AG09309 (cell line): ENCODE measurements around the gene KRTCAP3.

Experiments used
- DNase-seq: peaks from one replicate; pipeline ENCODE4 v3.0.0-alpha.2; 2010; ENCODE audit warnings: low read depth
- H3K4me3 ChIP-seq: 2 replicates; pipeline ENCODE4 v1.5.1; 2011; ENCODE audit warnings: mild to moderate bottlenecking, low read depth, low read length, moderate library complexity; ENCODE audit not compliant: control insufficient read depth
- TF ChIP-seq, protein P1 (sequence below): IDR thresholded peaks from 2 replicates; pipeline ENCODE4 v1.5.1; 2011; ENCODE audit warnings: mild to moderate bottlenecking, low read depth, low read length, inconsistent platforms; ENCODE audit not compliant: insufficient read depth, control insufficient read depth; ENCODE audit errors: missing control alignments

The KRTCAP3 gene

DNA sequence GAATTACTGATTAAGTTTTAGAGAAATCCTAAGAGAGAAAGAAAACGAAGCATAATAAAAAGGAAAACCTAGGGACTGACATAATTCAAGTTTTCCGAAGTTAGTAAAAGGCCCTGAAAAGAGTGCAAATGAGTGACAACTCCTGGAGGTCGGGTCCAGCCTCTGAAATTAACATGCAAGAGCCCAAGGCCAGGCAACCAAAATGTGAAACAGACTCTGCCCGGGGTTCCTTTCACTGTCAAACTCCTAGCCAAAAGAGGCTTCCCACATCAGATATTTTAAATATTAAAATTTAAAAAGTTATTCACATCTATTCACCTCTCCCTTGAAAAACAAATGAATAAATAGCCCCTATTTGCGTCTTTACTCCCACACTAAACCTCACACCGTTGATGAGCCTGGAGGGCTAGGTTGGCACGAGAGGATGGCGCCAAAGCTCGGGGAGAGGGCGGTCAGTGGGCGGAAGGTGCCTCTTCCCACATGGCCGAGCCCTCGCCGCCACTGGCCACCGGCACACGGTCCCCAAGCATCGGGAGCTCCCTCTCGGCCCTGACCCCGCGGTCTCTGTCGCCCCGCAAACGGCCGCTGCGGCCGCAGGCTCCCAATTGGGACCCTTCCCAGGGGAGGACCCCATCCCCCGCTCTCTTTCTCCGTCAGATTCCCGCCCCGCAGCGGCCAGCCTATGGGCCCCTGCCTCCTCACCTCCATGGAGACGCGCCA, 33.4 kb upstream of the KRTCAP3 start:
- DNase-seq, result no peak
- TF ChIP-seq, protein P1, sequence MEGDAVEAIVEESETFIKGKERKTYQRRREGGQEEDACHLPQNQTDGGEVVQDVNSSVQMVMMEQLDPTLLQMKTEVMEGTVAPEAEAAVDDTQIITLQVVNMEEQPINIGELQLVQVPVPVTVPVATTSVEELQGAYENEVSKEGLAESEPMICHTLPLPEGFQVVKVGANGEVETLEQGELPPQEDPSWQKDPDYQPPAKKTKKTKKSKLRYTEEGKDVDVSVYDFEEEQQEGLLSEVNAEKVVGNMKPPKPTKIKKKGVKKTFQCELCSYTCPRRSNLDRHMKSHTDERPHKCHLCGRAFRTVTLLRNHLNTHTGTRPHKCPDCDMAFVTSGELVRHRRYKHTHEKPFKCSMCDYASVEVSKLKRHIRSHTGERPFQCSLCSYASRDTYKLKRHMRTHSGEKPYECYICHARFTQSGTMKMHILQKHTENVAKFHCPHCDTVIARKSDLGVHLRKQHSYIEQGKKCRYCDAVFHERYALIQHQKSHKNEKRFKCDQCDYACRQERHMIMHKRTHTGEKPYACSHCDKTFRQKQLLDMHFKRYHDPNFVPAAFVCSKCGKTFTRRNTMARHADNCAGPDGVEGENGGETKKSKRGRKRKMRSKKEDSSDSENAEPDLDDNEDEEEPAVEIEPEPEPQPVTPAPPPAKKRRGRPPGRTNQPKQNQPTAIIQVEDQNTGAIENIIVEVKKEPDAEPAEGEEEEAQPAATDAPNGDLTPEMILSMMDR, result no peak
- peak overlapping the region; percentile 100 for H3K4me3 ChIP-seq

DNA sequence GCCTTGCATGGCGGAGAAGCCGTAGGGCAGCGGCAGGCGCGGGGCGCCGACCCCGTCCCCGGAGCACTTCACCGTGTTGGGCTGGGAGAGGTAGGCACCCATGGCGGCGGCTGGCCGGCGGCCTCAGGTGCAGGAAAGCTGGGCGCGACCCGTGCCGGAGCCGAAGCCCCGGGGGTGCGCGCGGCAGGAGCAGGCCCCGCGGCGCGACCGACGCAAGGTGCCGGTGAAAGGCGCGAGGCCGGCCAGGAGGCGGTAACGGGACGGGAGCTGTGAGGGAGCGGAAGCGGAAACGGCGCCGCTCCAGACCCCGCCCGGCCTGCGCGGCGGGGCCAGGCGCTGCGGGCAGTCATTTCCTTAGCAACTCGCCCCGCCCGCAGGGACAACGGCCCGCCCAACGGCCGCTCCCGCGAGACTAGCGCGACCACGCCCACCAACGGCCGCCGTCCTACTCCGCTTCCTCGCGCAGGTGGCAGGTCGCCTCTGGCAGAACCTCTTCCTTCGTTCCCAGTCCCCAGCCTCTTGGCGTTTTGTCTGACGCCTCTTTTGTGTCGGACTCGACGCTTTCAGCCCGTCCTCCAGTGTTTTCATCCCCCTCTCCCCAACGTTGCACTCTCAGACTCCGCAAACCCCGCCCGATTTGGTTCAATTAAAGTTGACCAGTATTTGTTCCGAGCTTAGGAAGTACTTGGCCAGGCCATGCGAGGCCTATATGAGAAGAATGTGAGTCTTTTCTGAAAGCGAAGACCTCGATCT, 32.7 kb upstream of the KRTCAP3 start, which contains the start of gene PPM1G:
PPM1G (minus strand) TSS at position 271 of the 753 bp plus-strand sequence; CDS start at position 102, 169 bp downstream.
- peak; percentile 60 for DNase-seq
- H3K4me3 ChIP-seq, result peak within 1 kb of the TSS; percentile 100
- TF ChIP-seq, protein P1, result no peak

DNA sequence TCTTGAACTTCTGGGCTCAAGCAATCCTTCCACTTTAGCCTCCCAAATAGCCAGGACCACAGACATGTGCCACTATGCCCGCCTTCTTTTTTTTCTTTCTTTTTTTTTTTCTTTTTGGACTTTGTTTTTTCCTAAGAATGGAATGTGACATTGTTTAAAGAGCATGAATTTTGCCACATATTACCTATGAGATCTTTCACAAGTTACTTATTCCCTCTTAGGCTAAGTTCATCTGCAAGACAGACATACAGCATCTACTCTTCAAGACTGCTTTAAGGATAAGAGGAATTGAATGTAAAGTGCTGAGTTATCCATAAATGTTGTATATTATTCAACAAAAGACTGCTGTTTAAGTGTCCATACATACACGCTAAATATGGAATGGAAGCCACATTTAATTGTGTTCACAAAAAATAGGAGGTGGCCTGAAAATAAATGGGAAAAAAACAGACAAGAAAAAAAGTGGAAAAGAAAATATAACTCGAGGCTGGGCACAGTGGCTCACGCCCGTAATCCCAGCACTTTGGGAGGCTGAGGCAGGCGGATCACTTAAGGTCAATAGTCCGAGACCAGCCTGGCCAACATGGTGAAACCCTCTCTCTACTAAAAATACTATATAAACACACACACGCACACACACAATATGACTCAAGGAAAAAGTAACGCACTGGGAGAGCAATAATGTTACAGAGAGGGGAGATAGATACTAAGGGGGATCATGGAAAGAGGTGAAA, 29.6 kb upstream of the KRTCAP3 start:
- no peak overlapping the region for H3K4me3 ChIP-seq
- TF ChIP-seq, protein P1, result no peak
- DNase-seq, result no peak

DNA sequence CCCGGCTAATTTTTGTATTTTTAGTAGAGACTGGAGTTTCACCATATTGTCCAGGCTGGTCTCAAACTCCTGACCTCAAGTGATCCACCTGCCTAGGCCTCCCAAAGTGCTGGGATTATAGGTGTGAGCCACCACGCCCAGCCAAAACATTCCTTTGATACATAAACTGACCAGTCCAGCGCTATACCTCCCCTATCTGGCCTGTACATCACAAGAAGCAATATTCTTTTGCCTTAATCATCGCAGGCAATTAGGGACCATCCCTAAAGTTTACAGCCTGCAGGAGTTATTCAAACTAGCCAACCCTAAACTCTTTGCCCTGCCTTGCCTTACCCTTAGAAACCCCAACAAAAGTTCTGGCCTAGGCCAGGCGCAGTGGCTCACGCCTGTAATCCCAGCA, 26.0 kb upstream of the KRTCAP3 start:
- DNase-seq, result no peak
- H3K4me3 ChIP-seq, result no peak overlapping the region
- TF ChIP-seq, protein P1, result no peak

DNA sequence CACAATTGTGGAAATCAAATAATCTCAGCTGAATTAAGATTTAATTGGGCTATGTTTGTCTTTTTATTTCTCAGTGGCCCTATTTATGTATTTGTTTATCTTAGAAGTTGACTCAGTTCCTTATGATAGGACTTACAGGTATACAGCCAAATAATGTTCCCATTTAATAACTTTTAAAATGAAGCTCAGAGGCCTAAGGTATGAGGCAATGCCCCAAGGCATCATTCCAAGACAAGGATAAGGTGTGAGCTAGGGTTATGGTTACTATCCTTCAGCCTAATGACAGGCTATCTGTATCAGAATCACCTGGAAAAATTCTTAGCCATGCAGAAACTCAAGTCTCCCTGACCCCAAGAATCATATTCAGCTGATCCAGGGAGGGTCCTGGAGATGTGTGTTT, 21.2 kb upstream of the KRTCAP3 start:
- no peak for DNase-seq
- TF ChIP-seq, protein P1, result no peak
- no peak overlapping the region for H3K4me3 ChIP-seq

DNA sequence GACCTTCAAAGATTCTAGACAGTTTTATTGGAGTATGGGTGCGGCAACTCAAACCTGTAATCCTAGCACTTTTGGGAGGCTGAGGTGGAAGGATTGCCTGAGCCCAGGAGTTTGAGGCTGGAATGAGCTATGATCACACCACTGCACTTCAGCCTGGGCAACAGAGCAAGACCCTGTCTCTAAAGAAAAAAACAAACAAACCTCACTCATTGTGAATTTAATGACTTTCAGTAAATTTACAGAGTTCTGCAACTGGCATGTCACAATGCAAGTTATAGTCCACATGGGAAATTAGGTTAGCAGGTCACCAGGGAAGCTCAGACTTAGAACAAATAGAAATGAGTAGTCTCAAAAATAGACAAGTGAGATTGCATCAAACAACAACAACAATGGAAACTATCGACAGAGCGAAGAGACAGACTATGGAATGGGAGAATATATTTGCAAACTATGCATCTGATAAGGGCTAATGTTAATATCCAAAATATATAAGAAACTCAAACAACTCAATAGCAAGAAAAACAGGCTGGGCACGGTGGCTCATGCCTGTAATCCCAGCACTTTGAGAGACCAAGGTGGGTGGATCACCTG, 20.4 kb upstream of the KRTCAP3 start:
- no peak for DNase-seq
- TF ChIP-seq, protein P1, result no peak
- H3K4me3 ChIP-seq, result no peak overlapping the region
